Measurements from ENCODE around the gene CXCR4.

DNA sequence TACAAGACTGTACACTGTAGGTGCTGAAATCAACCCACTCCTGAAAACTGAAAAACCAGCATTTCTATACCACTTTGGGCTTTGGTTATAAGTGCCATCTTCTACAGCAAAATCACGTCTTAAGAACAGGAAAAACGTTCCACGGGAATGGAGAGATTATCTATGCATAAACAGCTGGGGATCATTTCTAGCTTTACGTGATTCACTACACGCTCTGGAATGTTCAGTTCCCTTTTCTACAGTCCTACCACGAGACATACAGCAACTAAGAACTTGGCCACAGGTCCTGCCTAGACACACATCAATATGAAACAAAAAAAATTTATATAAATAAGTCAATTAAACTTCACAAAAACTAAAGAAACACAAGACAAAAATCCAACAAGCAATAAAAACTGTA lies 3.6 kb downstream of the CXCR4 start:
- TF ChIP-seq, protein P1, sequence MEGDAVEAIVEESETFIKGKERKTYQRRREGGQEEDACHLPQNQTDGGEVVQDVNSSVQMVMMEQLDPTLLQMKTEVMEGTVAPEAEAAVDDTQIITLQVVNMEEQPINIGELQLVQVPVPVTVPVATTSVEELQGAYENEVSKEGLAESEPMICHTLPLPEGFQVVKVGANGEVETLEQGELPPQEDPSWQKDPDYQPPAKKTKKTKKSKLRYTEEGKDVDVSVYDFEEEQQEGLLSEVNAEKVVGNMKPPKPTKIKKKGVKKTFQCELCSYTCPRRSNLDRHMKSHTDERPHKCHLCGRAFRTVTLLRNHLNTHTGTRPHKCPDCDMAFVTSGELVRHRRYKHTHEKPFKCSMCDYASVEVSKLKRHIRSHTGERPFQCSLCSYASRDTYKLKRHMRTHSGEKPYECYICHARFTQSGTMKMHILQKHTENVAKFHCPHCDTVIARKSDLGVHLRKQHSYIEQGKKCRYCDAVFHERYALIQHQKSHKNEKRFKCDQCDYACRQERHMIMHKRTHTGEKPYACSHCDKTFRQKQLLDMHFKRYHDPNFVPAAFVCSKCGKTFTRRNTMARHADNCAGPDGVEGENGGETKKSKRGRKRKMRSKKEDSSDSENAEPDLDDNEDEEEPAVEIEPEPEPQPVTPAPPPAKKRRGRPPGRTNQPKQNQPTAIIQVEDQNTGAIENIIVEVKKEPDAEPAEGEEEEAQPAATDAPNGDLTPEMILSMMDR (IDR thresholded peaks at IDR 0.05), result no peak
- TF ChIP-seq POLR2A (IDR thresholded peaks at IDR 0.05), result no peak

Data from Peyer's patch (tissue), 4 donors.